H1 (cell line): ENCODE results near the gene MEA1. TPM values are rescaled to one million over a fixed set of nuclear protein-coding genes. Genes with fewer than 3 reads are reported as not detected.

Experiments used
- CTCF ChIA-PET: fragments of 300-600 bp; sonication (Branson Sonifier 250); formaldehyde crosslinking; loops from one replicate; lab custom pipeline; 2021; ENCODE audit not compliant: partially characterized antibody; lab: Charles Lee
- POLR2A ChIA-PET: fragments of 300-600 bp; sonication (Branson Sonifier 250); formaldehyde crosslinking; loops from one replicate; lab custom pipeline; 2021; ENCODE audit warnings: inconsistent platforms; ENCODE audit not compliant: partially characterized antibody; lab: Charles Lee
- DNase-seq, 2 experiments: peaks; one replicate each; pipeline versions ENCODE4 v3.0.0 to v3.0.0-alpha.2; 2010 to 2022; ENCODE audit warnings: low spot score in 2 of 2, low read depth in 1 of 2, mixed read lengths in 1 of 2
- FAIRE-seq: peaks from 2 replicates; lab custom pipeline; 2011; peaks lifted over from hg19 to GRCh38; lab: Jason Lieb, UNC
- H2AFZ ChIP-seq: 2 replicates; pipeline ENCODE4 v1.8.1; 2012; ENCODE audit warnings: low read length, inconsistent platforms
- H2AK5ac ChIP-seq: 2 replicates; pipeline ENCODE4 v1.6.1; 2013; ENCODE audit warnings: low read depth, low read length
- H2BK120ac ChIP-seq: replicated peaks from 2 replicates; pipeline ENCODE3; 2013; ENCODE audit warnings: low read depth, low read length, inconsistent platforms
- H2BK12ac ChIP-seq: 2 replicates; pipeline ENCODE4 v1.6.1; 2013; ENCODE audit warnings: low read depth, low read length
- H2BK15ac ChIP-seq: 2 replicates; pipeline ENCODE4 v1.6.1; 2013; ENCODE audit warnings: low read length
- H2BK20ac ChIP-seq: 2 replicates; pipeline ENCODE4 v1.6.1; 2013; ENCODE audit warnings: low read length
- H2BK5ac ChIP-seq: 2 replicates; pipeline ENCODE4 v1.6.1; 2013; ENCODE audit warnings: low read depth, low read length
- H3K14ac ChIP-seq: 2 replicates; pipeline ENCODE4 v1.6.1; 2013; ENCODE audit warnings: inconsistent platforms; ENCODE audit not compliant: insufficient read length
- H3K18ac ChIP-seq: 2 replicates; pipeline ENCODE4 v1.6.1; 2013; ENCODE audit warnings: low read length; ENCODE audit errors: extremely low read depth
- H3K23ac ChIP-seq: 2 replicates; pipeline ENCODE4 v1.6.1; 2013; ENCODE audit warnings: inconsistent platforms; ENCODE audit not compliant: insufficient read length
- H3K23me2 ChIP-seq: 2 replicates; pipeline ENCODE4 v1.6.1; 2013; ENCODE audit warnings: low read depth, low read length
- H3K27ac ChIP-seq: 2 replicates; pipeline ENCODE4 v1.6.1; 2011; ENCODE audit warnings: low read depth, low read length, inconsistent platforms
- H3K27me3 ChIP-seq, 4 experiments: replicated peaks in 1 of 4; 1 replicate in 1 of 4; 2 replicates in 3 of 4; pipeline versions ENCODE4 v1.6.1 to v1.8.1; 2011 to 2013; ENCODE audit warnings: low read length in 3 of 4, mild to moderate bottlenecking in 3 of 4, inconsistent platforms in 2 of 4, mixed read lengths in 2 of 4, moderate library complexity in 1 of 4; ENCODE audit not compliant: control insufficient read depth in 3 of 4, insufficient read depth in 3 of 4; ENCODE audit errors: extremely low read depth in 1 of 4
- H3K36me3 ChIP-seq, 4 experiments: 2 replicates each; pipeline versions ENCODE4 v1.6.1 to v1.8.1; 2011 to 2013; ENCODE audit warnings: mild to moderate bottlenecking in 4 of 4, low read length in 3 of 4, moderate library complexity in 2 of 4, control low read depth in 1 of 4, inconsistent platforms in 1 of 4; ENCODE audit not compliant: insufficient read depth in 4 of 4, control insufficient read depth in 2 of 4
- H3K4ac ChIP-seq: replicated peaks from 2 replicates; pipeline ENCODE3; 2013; ENCODE audit warnings: low read length, low read depth, mixed read lengths, inconsistent platforms; ENCODE audit not compliant: insufficient read length
- H3K4me1 ChIP-seq, 4 experiments: replicated peaks in 1 of 4; 1 replicate in 1 of 4; 2 replicates in 3 of 4; pipeline versions ENCODE4 v1.6.1 to v1.8.1; 2011 to 2013; ENCODE audit warnings: low read length in 3 of 4, inconsistent platforms in 2 of 4, mixed read lengths in 1 of 4; ENCODE audit not compliant: insufficient read depth in 4 of 4, control insufficient read depth in 3 of 4
- H3K4me2 ChIP-seq, 2 experiments: 2 replicates each; pipeline versions ENCODE4 v1.6.1 to v1.8.1; 2011 to 2013; ENCODE audit warnings: low read depth in 2 of 2, low read length in 2 of 2, control low read depth in 1 of 2, inconsistent platforms in 1 of 2, mild to moderate bottlenecking in 1 of 2; ENCODE audit not compliant: insufficient read depth in 1 of 2
- H3K4me3 ChIP-seq, 4 experiments: fragments of 200-600, 300-600 bp in 1 of 4; sonication (generic), shearing (Covaris generic), sonication (Bioruptor Twin) in 1 of 4; 2 replicates each; pipeline versions ENCODE4 v1.5.1 to v1.8.1; 2011 to 2016; ENCODE audit warnings: low read length in 4 of 4, low read depth in 3 of 4, control low read depth in 2 of 4, inconsistent platforms in 2 of 4, mild to moderate bottlenecking in 2 of 4, mixed read lengths in 1 of 4, moderate library complexity in 1 of 4; ENCODE audit not compliant: insufficient read depth in 2 of 4; ENCODE audit errors: extremely low read depth in 1 of 4
- H3K56ac ChIP-seq: replicated peaks from 2 replicates; pipeline ENCODE3; 2013; ENCODE audit warnings: low read depth, mild to moderate bottlenecking, mixed read lengths, low read length, inconsistent platforms; ENCODE audit not compliant: insufficient read length
- H3K79me1 ChIP-seq: 2 replicates; pipeline ENCODE4 v1.6.1; 2013; ENCODE audit warnings: low read depth, low read length, control low read depth
- H3K79me2 ChIP-seq, 2 experiments: 2 replicates each; pipeline versions ENCODE4 v1.6.1 to v1.8.1; 2012 to 2013; ENCODE audit warnings: low read length in 2 of 2, mild to moderate bottlenecking in 2 of 2, inconsistent platforms in 1 of 2; ENCODE audit not compliant: insufficient read depth in 2 of 2, control insufficient read depth in 1 of 2
- H3K9ac ChIP-seq, 4 experiments: replicated peaks in 1 of 4; 1 replicate in 1 of 4; 2 replicates in 3 of 4; pipeline versions ENCODE4 v1.6.1 to v1.8.1; 2011 to 2013; ENCODE audit warnings: low read depth in 3 of 4, low read length in 3 of 4, control low read depth in 2 of 4, mild to moderate bottlenecking in 2 of 4, moderate library complexity in 2 of 4, inconsistent platforms in 1 of 4; ENCODE audit errors: extremely low read depth in 1 of 4
- H3K9me3 ChIP-seq, 2 experiments: 2 replicates each; pipeline versions ENCODE4 v1.6.1 to v1.8.1; 2012 to 2013; ENCODE audit warnings: mild to moderate bottlenecking in 2 of 2, moderate library complexity in 2 of 2, control low read depth in 1 of 2, inconsistent platforms in 1 of 2, low read depth in 1 of 2, low read length in 1 of 2, mixed read lengths in 1 of 2; ENCODE audit not compliant: insufficient read depth in 2 of 2
- H4K20me1 ChIP-seq, 2 experiments: replicated peaks in 1 of 2; 2 replicates each; pipeline versions ENCODE3 to v1.8.1; 2011 to 2013; ENCODE audit warnings: inconsistent platforms in 2 of 2, low read length in 2 of 2, mild to moderate bottlenecking in 1 of 2; ENCODE audit not compliant: insufficient read depth in 2 of 2, control insufficient read depth in 1 of 2
- H4K5ac ChIP-seq: 2 replicates; pipeline ENCODE4 v1.6.1; 2013; ENCODE audit warnings: low read length, low read depth, mixed read lengths, inconsistent platforms; ENCODE audit not compliant: insufficient read length
- H4K8ac ChIP-seq: 2 replicates; pipeline ENCODE4 v1.8.0; 2013; ENCODE audit warnings: mild to moderate bottlenecking, moderate library complexity, low read length, inconsistent platforms; ENCODE audit not compliant: insufficient read depth; ENCODE audit errors: extremely low read depth
- H4K91ac ChIP-seq: replicated peaks from 2 replicates; pipeline ENCODE3; 2013; ENCODE audit warnings: low read length, mixed read lengths, inconsistent platforms; ENCODE audit not compliant: insufficient read length
- BRCA1 ChIP-seq: IDR thresholded peaks from 2 replicates; pipeline ENCODE4 v1.6.1; 2012; ENCODE audit warnings: low read depth, low read length, improper control_type of control experiment
- EP300 ChIP-seq, 2 experiments: IDR thresholded peaks; 1 replicate in 1 of 2; 2 replicates in 1 of 2; pipeline ENCODE4 v1.6.1; 2011 to 2012; ENCODE audit warnings: low read depth in 2 of 2, low read length in 2 of 2, mild to moderate bottlenecking in 2 of 2, borderline replicate concordance in 1 of 2, inconsistent platforms in 1 of 2, moderate library complexity in 1 of 2
- EZH2 ChIP-seq: fragments of 200-600 bp; sonication (generic); IDR thresholded peaks from 2 replicates; pipeline ENCODE4 v1.7.1; 2012; ENCODE audit warnings: low read depth, mild to moderate bottlenecking, moderate library complexity, low read length, inconsistent platforms; ENCODE audit not compliant: severe bottlenecking
- HDAC2 ChIP-seq, 2 experiments: fragments of 300-600 bp in 1 of 2; sonication (generic) in 1 of 2; IDR thresholded peaks; 2 replicates each; pipeline ENCODE4 v1.6.1; 2011 to 2012; ENCODE audit warnings: low read depth in 2 of 2, low read length in 2 of 2, mild to moderate bottlenecking in 2 of 2, moderate library complexity in 2 of 2, borderline replicate concordance in 1 of 2, inconsistent platforms in 1 of 2
- KDM1A ChIP-seq: fragments of 200-600, 300-600 bp; sonication (generic); IDR thresholded peaks from 2 replicates; pipeline ENCODE4 v1.7.1; 2016; ENCODE audit warnings: mild to moderate bottlenecking, low read length, borderline replicate concordance
- NRF1 ChIP-seq: IDR thresholded peaks from 2 replicates; pipeline ENCODE4 v1.6.1; 2011; ENCODE audit warnings: mild to moderate bottlenecking, low read depth, low read length, improper control_type of control experiment
- SRF ChIP-seq: IDR thresholded peaks from 2 replicates; pipeline ENCODE4 v1.6.1; 2011; ENCODE audit warnings: mild to moderate bottlenecking, low read depth, low read length, moderate library complexity
- WGBS, 2 experiments: shearing (Covaris generic) in 1 of 2; methylation state at CpG; one replicate each; pipeline versions ENCODE4 v1.1.6 to v1.1.7; 2013 to 2015; ENCODE audit warnings: low lambda C conversion rate in 2 of 2, mixed read lengths in 2 of 2, inconsistent platforms in 1 of 2, low coverage in 1 of 2, missing lambda C conversion rate in 1 of 2; ENCODE audit not compliant: insufficient replicate concordance in 2 of 2, insufficient coverage in 1 of 2, insufficient read length in 1 of 2; ENCODE audit errors: extremely low coverage in 1 of 2, missing lambda C conversion rate in 1 of 2; 5-methylcytosine and 5-hydroxymethylcytosine counted together
- polyA plus RNA-seq, 7 experiments: library from polyadenylated mRNA; depleted of rRNA in 3 of 7; stranded (reverse) in 5 of 7; unstranded in 2 of 7; fragments of >200 nt in 5 of 7; fragments of 200-250 nt in 2 of 7; gene quantifications; 1 replicate in 5 of 7; 2 replicates in 1 of 7; 4 replicates in 1 of 7; pipeline versions ENCODE4 v1.2.1 to v1.2.3, GENCODE V29; 2011 to 2013; ENCODE audit warnings: missing spikeins in 2 of 7, mixed read lengths in 2 of 7
- total RNA-seq: library from RNA; stranded (reverse); fragmentation: NEBNext Ultra II Directional; extraction: Animal tissue kit (Norgen Biotek cat#: 25700); gene quantifications from 2 replicates; pipeline ENCODE4 v1.2.1, GENCODE V29; 2021
- TF ChIP-seq, protein P1 (sequence below): IDR thresholded peaks from 2 replicates; pipeline ENCODE4 v1.6.1; 2011; ENCODE audit warnings: low read length, improper control_type of control experiment

The MEA1 gene
- total and polyA plus RNA-seq, 2 of the 8 experiments (the other 6 are each of a cell fraction or from before 2014, with no cell fraction given) = 94.2 to 96.4 TPM

DNA sequence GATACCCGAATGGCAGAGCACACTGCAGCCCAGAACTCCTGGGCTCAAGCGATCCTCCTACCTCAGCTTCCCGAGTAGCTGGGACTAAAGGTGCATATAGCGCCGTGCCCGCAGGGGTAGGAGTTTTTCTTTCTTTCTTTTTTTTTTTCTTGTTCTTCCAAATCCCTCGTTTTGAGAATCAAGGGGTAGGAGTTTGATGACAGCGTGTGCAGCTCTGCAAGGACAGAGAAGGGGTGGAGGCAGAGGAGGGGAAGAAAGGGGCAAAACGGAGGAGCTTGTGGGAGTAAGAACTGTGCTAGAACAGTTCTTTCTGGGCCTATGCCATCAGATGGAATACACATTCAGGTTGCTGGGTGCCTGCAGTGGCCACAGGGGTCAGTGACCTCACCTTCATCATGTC is 23.0 kb upstream of the MEA1 start:
- no peak overlapping the region for H2BK20ac ChIP-seq
- H4K8ac ChIP-seq = no peak overlapping the region
- H3K79me2 ChIP-seq = no peaks in the 10 kb centered on the region
- no peak overlapping the region for H2BK5ac ChIP-seq
- CTCF ChIA-PET = interaction anchor here (0.8 to 1.5 kb wide), 3 partner anchors 40 to 107 kb away, joined by 3 to 4 read pairs (median 3); no protein-coding TSS in a partner anchor
- no peak overlapping the region for H3K14ac ChIP-seq
- no peak overlapping the region for H2BK120ac ChIP-seq
- H3K79me1 ChIP-seq = no peaks in the 10 kb centered on the region
- no peak overlapping the region for H2AFZ ChIP-seq
- no peaks in the 10 kb centered on the region for H3K27me3 ChIP-seq
- no peak overlapping the region for H4K91ac ChIP-seq
- no peak overlapping the region for H3K9ac ChIP-seq
- H2BK12ac ChIP-seq = no peak overlapping the region
- no peak overlapping the region for H3K56ac ChIP-seq
- no peak for DNase-seq
- no peak overlapping the region for H4K5ac ChIP-seq
- no peaks in the 10 kb centered on the region for H3K4me1 ChIP-seq
- no peak overlapping the region for H3K18ac ChIP-seq
- no peak overlapping the region for H2BK15ac ChIP-seq
- peaks cover 2 to 18% of the 10 kb centered on the region in 2 experiments for H4K20me1 ChIP-seq
- TF ChIP-seq HDAC2 (IDR thresholded peaks at IDR 0.05; ENCODE audit: borderline replicate concordance in 1 of 2, low read depth in 2 of 2, low read length in 2 of 2) = no peak
- TF ChIP-seq, protein P1, sequence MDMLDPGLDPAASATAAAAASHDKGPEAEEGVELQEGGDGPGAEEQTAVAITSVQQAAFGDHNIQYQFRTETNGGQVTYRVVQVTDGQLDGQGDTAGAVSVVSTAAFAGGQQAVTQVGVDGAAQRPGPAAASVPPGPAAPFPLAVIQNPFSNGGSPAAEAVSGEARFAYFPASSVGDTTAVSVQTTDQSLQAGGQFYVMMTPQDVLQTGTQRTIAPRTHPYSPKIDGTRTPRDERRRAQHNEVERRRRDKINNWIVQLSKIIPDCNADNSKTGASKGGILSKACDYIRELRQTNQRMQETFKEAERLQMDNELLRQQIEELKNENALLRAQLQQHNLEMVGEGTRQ = no peak
- TF ChIP-seq SRF = no peak
- TF ChIP-seq NRF1 = no peak
- no peak for TF ChIP-seq KDM1A
- TF ChIP-seq BRCA1 = no peak
- no peak for TF ChIP-seq EZH2
- TF ChIP-seq EP300 (IDR thresholded peaks at IDR 0.05; ENCODE audit: borderline replicate concordance in 1 of 2, low read depth in 2 of 2, low read length in 2 of 2) = no peak
- TF ChIP-seq, all 59 proteins: peak for 0
- no peak overlapping the region for H3K27ac ChIP-seq
- H3K4me3 ChIP-seq = no peak overlapping the region
- no peak overlapping the region for H3K23ac ChIP-seq
- POLR2A ChIA-PET = interaction anchor here (0.5 to 29.7 kb wide), 4 partner anchors 6 to 134 kb away, joined by 3 to 584 read pairs (median 294); partner anchors contain the start of genes CUL7, KLHDC3, MEA1 and RRP36
- H3K23me2 ChIP-seq = peaks cover 2% of the 10 kb centered on the region; the same call in 1 of the 2 replicates
- H3K4me2 ChIP-seq = no peak overlapping the region
- H3K36me3 ChIP-seq = peaks cover 2 to 30% (median 13%) of the 10 kb centered on the region in 4 experiments; a peak in 4 of 8 replicates
- no peak overlapping the region for H3K4ac ChIP-seq
- no peak overlapping the region for H2AK5ac ChIP-seq
- no peaks in the 10 kb centered on the region for H3K9me3 ChIP-seq
- FAIRE-seq = no peak
- 93% methylated on average over 9 of the region's 9 CpGs; no CpG with 5 or more reads in 1 of the 2 experiments for WGBS, 2 experiments
